MM.1S (cell line): Measurements from ENCODE around the gene PPAN.

Source experiments
- CTCF ChIP-seq: fragments of 300-600 bp; sonication (generic); IDR thresholded peaks from 2 replicates; pipeline ENCODE4 v1.5.1; 2016; ENCODE audit warnings: antibody characterized with exemption, low read length, mixed read lengths
- EZH2 ChIP-seq: fragments of 300-600 bp; sonication (generic); optimal IDR thresholded peaks from 2 replicates; pipeline ENCODE3; 2017; ENCODE audit warnings: low read depth, mild to moderate bottlenecking, antibody characterized with exemption, low read length, mixed read lengths
- EZH2phosphoT487 ChIP-seq: fragments of 300-600 bp; sonication (generic); IDR thresholded peaks from 2 replicates; pipeline ENCODE4 v1.6.1; 2018; ENCODE audit warnings: antibody characterized with exemption, low read length

- no peak for TF ChIP-seq CTCF
- TF ChIP-seq EZH2phosphoT487 = no peak
- TF ChIP-seq EZH2 = no peak
Measured at GRCh38 chr19:10138879-10139795, 33.0 kb downstream of the PPAN start.
